ENCODE measurements around the gene SMIM36. TPM values are rescaled to one million over a fixed set of nuclear protein-coding genes. Genes with fewer than 3 reads are reported as not detected.

The SMIM36 gene
- total RNA-seq, 1 experiment from 2014 or later: not detected

DNA sequence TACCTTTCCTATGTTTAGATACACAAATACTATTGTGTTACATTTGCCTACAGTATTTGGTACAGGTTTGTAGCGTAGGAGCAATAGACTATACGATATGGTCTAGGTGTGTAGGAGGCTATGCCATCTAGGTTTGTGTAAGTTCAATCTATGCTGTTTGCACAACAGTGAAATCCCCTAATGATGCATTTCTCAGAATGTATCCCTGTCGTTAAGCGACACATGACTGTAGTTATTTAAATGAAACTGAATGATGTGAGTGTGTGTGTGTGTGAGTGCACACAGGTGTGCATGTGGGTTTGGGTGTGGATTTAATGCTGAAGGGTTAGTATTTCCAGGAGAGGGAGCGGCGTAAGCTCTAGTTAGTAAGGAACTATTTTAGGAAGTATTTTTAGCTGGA, 34.6 kb upstream of the SMIM36 start (continued):
- TF ChIP-seq KAT7 (CRISPR knock-in tag; IDR thresholded peaks at IDR 0.05; ENCODE audit: borderline replicate concordance): no peak
- TF ChIP-seq NR1H2 (CRISPR knock-in tag; IDR thresholded peaks at IDR 0.05): no peak
- no peak for TF ChIP-seq SMAD3 (CRISPR knock-in tag; IDR thresholded peaks at IDR 0.05; ENCODE audit: borderline replicate concordance)
- no peak for TF ChIP-seq SMAD4 (CRISPR knock-in tag; IDR thresholded peaks at IDR 0.05)

DNA sequence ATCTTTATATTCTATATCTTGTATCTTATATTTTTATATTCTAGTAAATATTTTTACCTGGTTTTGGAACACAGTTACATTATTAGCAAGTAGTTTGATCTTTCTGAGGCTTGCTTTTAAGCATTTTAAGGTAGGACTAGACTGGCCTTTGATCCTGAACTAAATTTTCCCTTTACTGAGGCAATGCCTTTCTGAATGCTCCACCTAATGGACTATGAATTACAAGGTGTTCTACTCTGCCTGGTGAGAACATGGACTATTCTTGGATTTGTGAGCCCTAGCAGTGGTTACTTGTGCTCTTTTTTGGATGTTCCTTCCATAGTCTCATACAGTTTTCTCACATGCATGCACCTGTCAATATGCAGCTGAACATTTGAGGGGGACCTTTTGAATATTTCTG, 32.5 kb upstream of the SMIM36 start:
- DNase-seq (ENCODE audit: low spot score) (no peak), ATAC-seq (no peak)
- Mint-ChIP-seq H3K4me3 (no peak overlapping the region), H3K27me3 (ENCODE audit: low read depth) (no peaks in the 10 kb centered on the region), H3K27ac (no peak overlapping the region), H3K36me3 (no peaks in the 10 kb centered on the region), H3K4me1 (no peaks in the 10 kb centered on the region), H3K9me3 (no peaks in the 10 kb centered on the region)
- ChIA-PET POLR2A (no interaction called here), CTCF (no interaction called here)
- TF ChIP-seq TCF7 (CRISPR knock-in tag; IDR thresholded peaks at IDR 0.05; ENCODE audit: low read depth) (no peak), CREM (CRISPR knock-in tag; IDR thresholded peaks at IDR 0.05) (no peak), NR1H2 (CRISPR knock-in tag; IDR thresholded peaks at IDR 0.05) (no peak), NFYB (CRISPR knock-in tag; conservative IDR thresholded peaks at IDR 0.05; ENCODE audit: low read depth) (no peak), ZNF121 (CRISPR knock-in tag; IDR thresholded peaks at IDR 0.05) (no peak), RORB (CRISPR knock-in tag; IDR thresholded peaks at IDR 0.05) (no peak), KAT7 (CRISPR knock-in tag; IDR thresholded peaks at IDR 0.05; ENCODE audit: borderline replicate concordance) (no peak), ELF4 (CRISPR knock-in tag; IDR thresholded peaks at IDR 0.05; ENCODE audit: low read depth) (no peak), GRHL2 (CRISPR knock-in tag; IDR thresholded peaks at IDR 0.05; ENCODE audit: insufficient replicate concordance, severe bottlenecking) (no peak), CREB1 (CRISPR knock-in tag; IDR thresholded peaks at IDR 0.05) (no peak), TEAD4 (CRISPR knock-in tag; IDR thresholded peaks at IDR 0.05) (no peak)
- TF ChIP-seq, protein P1, sequence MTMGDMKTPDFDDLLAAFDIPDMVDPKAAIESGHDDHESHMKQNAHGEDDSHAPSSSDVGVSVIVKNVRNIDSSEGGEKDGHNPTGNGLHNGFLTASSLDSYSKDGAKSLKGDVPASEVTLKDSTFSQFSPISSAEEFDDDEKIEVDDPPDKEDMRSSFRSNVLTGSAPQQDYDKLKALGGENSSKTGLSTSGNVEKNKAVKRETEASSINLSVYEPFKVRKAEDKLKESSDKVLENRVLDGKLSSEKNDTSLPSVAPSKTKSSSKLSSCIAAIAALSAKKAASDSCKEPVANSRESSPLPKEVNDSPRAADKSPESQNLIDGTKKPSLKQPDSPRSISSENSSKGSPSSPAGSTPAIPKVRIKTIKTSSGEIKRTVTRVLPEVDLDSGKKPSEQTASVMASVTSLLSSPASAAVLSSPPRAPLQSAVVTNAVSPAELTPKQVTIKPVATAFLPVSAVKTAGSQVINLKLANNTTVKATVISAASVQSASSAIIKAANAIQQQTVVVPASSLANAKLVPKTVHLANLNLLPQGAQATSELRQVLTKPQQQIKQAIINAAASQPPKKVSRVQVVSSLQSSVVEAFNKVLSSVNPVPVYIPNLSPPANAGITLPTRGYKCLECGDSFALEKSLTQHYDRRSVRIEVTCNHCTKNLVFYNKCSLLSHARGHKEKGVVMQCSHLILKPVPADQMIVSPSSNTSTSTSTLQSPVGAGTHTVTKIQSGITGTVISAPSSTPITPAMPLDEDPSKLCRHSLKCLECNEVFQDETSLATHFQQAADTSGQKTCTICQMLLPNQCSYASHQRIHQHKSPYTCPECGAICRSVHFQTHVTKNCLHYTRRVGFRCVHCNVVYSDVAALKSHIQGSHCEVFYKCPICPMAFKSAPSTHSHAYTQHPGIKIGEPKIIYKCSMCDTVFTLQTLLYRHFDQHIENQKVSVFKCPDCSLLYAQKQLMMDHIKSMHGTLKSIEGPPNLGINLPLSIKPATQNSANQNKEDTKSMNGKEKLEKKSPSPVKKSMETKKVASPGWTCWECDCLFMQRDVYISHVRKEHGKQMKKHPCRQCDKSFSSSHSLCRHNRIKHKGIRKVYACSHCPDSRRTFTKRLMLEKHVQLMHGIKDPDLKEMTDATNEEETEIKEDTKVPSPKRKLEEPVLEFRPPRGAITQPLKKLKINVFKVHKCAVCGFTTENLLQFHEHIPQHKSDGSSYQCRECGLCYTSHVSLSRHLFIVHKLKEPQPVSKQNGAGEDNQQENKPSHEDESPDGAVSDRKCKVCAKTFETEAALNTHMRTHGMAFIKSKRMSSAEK (CRISPR knock-in tag; IDR thresholded peaks at IDR 0.05; ENCODE audit: borderline replicate concordance): no peak
- TF ChIP-seq, protein P2, sequence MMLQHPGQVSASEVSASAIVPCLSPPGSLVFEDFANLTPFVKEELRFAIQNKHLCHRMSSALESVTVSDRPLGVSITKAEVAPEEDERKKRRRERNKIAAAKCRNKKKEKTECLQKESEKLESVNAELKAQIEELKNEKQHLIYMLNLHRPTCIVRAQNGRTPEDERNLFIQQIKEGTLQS (CRISPR knock-in tag; conservative IDR thresholded peaks at IDR 0.05): no peak
- TF ChIP-seq, protein P3, sequence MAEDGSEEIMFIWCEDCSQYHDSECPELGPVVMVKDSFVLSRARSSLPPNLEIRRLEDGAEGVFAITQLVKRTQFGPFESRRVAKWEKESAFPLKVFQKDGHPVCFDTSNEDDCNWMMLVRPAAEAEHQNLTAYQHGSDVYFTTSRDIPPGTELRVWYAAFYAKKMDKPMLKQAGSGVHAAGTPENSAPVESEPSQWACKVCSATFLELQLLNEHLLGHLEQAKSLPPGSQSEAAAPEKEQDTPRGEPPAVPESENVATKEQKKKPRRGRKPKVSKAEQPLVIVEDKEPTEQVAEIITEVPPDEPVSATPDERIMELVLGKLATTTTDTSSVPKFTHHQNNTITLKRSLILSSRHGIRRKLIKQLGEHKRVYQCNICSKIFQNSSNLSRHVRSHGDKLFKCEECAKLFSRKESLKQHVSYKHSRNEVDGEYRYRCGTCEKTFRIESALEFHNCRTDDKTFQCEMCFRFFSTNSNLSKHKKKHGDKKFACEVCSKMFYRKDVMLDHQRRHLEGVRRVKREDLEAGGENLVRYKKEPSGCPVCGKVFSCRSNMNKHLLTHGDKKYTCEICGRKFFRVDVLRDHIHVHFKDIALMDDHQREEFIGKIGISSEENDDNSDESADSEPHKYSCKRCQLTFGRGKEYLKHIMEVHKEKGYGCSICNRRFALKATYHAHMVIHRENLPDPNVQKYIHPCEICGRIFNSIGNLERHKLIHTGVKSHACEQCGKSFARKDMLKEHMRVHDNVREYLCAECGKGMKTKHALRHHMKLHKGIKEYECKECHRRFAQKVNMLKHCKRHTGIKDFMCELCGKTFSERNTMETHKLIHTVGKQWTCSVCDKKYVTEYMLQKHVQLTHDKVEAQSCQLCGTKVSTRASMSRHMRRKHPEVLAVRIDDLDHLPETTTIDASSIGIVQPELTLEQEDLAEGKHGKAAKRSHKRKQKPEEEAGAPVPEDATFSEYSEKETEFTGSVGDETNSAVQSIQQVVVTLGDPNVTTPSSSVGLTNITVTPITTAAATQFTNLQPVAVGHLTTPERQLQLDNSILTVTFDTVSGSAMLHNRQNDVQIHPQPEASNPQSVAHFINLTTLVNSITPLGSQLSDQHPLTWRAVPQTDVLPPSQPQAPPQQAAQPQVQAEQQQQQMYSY (CRISPR knock-in tag; IDR thresholded peaks at IDR 0.05): no peak
- TF ChIP-seq, protein P4, sequence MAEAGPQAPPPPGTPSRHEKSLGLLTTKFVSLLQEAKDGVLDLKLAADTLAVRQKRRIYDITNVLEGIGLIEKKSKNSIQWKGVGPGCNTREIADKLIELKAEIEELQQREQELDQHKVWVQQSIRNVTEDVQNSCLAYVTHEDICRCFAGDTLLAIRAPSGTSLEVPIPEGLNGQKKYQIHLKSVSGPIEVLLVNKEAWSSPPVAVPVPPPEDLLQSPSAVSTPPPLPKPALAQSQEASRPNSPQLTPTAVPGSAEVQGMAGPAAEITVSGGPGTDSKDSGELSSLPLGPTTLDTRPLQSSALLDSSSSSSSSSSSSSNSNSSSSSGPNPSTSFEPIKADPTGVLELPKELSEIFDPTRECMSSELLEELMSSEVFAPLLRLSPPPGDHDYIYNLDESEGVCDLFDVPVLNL (CRISPR knock-in tag; IDR thresholded peaks at IDR 0.05; ENCODE audit: borderline replicate concordance, low read depth): no peak
- TF ChIP-seq, protein P5, sequence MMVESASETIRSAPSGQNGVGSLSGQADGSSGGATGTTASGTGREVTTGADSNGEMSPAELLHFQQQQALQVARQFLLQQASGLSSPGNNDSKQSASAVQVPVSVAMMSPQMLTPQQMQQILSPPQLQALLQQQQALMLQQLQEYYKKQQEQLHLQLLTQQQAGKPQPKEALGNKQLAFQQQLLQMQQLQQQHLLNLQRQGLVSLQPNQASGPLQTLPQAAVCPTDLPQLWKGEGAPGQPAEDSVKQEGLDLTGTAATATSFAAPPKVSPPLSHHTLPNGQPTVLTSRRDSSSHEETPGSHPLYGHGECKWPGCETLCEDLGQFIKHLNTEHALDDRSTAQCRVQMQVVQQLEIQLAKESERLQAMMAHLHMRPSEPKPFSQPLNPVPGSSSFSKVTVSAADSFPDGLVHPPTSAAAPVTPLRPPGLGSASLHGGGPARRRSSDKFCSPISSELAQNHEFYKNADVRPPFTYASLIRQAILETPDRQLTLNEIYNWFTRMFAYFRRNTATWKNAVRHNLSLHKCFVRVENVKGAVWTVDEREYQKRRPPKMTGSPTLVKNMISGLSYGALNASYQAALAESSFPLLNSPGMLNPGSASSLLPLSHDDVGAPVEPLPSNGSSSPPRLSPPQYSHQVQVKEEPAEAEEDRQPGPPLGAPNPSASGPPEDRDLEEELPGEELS (CRISPR knock-in tag; IDR thresholded peaks at IDR 0.05): no peak
